Measurements from ENCODE around the gene KRTCAP3. TPM values are rescaled to one million over a fixed set of nuclear protein-coding genes. Genes with fewer than 3 reads are reported as not detected.

KRTCAP3 gene
- total and polyA plus RNA-seq, 2 donors from 2014 or later = 17.2 to 32.1 TPM

DNA sequence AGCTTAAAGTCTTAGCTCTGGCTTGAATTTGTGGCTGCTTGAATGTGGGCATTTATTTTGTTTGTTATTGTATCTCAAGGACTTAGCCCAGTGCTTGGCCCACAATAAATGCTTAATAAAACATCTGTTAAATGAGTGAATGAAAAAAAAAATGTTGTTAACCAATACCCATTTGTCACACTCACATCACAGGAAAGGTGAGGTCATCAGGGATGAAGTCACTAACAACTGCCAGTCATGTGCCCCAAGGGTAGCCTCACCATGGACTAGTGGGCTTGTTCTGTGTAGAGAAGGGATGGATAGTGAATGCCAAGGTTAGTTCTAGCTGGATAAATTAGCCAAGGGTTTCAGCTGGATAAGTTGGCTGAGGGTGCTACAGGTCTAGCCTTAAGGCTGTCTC is 10.8 kb upstream of the KRTCAP3 start:
- no peak overlapping the region for H3K9ac ChIP-seq (ENCODE audit: low read length in 3 of 3)

DNA sequence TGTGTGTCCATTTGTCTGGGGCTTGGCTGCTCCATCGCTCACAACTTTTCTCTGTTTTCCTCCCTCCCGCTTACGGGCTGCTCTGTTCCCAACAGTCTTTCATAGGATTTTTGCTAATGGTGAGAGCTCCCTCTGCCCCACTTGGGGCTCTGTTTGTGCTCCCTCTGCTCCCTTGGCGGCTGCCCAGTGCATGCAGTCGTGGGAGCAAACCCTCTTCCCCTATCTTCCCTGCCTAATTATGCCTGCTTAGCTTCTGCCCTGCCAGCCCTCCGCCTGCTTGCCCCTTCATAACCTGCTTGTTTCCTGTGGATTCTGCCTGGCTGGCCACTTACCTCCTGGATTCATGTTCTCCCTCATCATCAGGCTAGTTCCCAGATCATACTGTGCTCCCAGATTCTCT is 6.6 kb upstream of the KRTCAP3 start:
- no peak for DNase-seq
- H3K4me1 ChIP-seq (ENCODE audit: control insufficient read depth in 2 of 3, insufficient read depth in 2 of 3, low read depth in 1 of 3, low read length in 3 of 3) = peaks cover 0 to 3% (median 2%) of the 10 kb centered on the region in 3 donors
- H3K27me3 ChIP-seq (ENCODE audit: control insufficient read depth, insufficient read depth, low read length) = no peaks in the 10 kb centered on the region
- no peak for FAIRE-seq
- H3K9ac ChIP-seq (ENCODE audit: low read length in 3 of 3) = no peak overlapping the region
- no peak overlapping the region for H3K4me3 ChIP-seq (ENCODE audit: low read length in 3 of 3)
- TF ChIP-seq, protein P1, sequence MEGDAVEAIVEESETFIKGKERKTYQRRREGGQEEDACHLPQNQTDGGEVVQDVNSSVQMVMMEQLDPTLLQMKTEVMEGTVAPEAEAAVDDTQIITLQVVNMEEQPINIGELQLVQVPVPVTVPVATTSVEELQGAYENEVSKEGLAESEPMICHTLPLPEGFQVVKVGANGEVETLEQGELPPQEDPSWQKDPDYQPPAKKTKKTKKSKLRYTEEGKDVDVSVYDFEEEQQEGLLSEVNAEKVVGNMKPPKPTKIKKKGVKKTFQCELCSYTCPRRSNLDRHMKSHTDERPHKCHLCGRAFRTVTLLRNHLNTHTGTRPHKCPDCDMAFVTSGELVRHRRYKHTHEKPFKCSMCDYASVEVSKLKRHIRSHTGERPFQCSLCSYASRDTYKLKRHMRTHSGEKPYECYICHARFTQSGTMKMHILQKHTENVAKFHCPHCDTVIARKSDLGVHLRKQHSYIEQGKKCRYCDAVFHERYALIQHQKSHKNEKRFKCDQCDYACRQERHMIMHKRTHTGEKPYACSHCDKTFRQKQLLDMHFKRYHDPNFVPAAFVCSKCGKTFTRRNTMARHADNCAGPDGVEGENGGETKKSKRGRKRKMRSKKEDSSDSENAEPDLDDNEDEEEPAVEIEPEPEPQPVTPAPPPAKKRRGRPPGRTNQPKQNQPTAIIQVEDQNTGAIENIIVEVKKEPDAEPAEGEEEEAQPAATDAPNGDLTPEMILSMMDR (IDR thresholded peaks at IDR 0.05; ENCODE audit: borderline replicate concordance, extremely low read depth, insufficient read depth) = no peak
- H3K9me3 ChIP-seq (ENCODE audit: control insufficient read depth in 2 of 3, insufficient read depth in 1 of 3, low read length in 3 of 3) = no peaks in the 10 kb centered on the region
- no peak overlapping the region for H3K27ac ChIP-seq (ENCODE audit: low read depth in 2 of 2, low read length in 2 of 2)
- peaks cover 28 to 72% (median 56%) of the 10 kb centered on the region in 3 donors for H3K36me3 ChIP-seq (ENCODE audit: control insufficient read depth in 2 of 3, insufficient read depth in 3 of 3, low read length in 3 of 3)
- intact Hi-C loops (cut with DNase I) = no loop called here

More for the DNA sequence above, 10.8 kb upstream of the KRTCAP3 start:
- H3K9me3 ChIP-seq (ENCODE audit: control insufficient read depth in 2 of 3, insufficient read depth in 1 of 3, low read length in 3 of 3) = no peaks in the 10 kb centered on the region
- intact Hi-C loops (cut with DNase I) = no loop called here
- H3K4me3 ChIP-seq (ENCODE audit: low read length in 3 of 3) = no peak overlapping the region
- FAIRE-seq (no peak), DNase-seq (no peak)
- TF ChIP-seq, protein P1 (IDR thresholded peaks at IDR 0.05; ENCODE audit: borderline replicate concordance, extremely low read depth, insufficient read depth) = no peak
- no peak overlapping the region for H3K27ac ChIP-seq (ENCODE audit: low read depth in 2 of 2, low read length in 2 of 2)
- H3K27me3 ChIP-seq (ENCODE audit: control insufficient read depth, insufficient read depth, low read length) = no peaks in the 10 kb centered on the region
- H3K4me1 ChIP-seq (ENCODE audit: control insufficient read depth in 2 of 3, insufficient read depth in 2 of 3, low read depth in 1 of 3, low read length in 3 of 3) = peaks cover 0 to 12% (median 10%) of the 10 kb centered on the region in 3 donors
- H3K36me3 ChIP-seq (ENCODE audit: control insufficient read depth in 2 of 3, insufficient read depth in 3 of 3, low read length in 3 of 3) = peaks cover 18 to 38% (median 32%) of the 10 kb centered on the region in 3 donors

- Histone ChIP-seq H3K4me3 (ENCODE audit: low read length in 3 of 3) (no peak overlapping the region), H3K4me1 (ENCODE audit: control insufficient read depth in 2 of 3, insufficient read depth in 2 of 3, low read depth in 1 of 3, low read length in 3 of 3) (no peaks in the 10 kb centered on the region), H3K9me3 (ENCODE audit: control insufficient read depth in 2 of 3, insufficient read depth in 1 of 3, low read length in 3 of 3) (no peaks in the 10 kb centered on the region), H3K27ac (ENCODE audit: low read depth in 2 of 2, low read length in 2 of 2) (no peak overlapping the region), H3K9ac (ENCODE audit: low read length in 3 of 3) (no peak overlapping the region), H3K27me3 (ENCODE audit: control insufficient read depth, insufficient read depth, low read length) (no peaks in the 10 kb centered on the region), H3K36me3 (ENCODE audit: control insufficient read depth in 2 of 3, insufficient read depth in 3 of 3, low read length in 3 of 3) (peaks cover 11 to 62% (median 43%) of the 10 kb centered on the region in 3 donors)
- intact Hi-C loops (cut with DNase I) = no loop called here
- FAIRE-seq = no peak
- no peak for DNase-seq
- TF ChIP-seq, protein P1 (IDR thresholded peaks at IDR 0.05; ENCODE audit: borderline replicate concordance, extremely low read depth, insufficient read depth) = no peak
These were observed 805 bp upstream of the KRTCAP3 start for GRCh38 chr2:27441226-27441926.
